Thymus (tissue), 11 donors: Measurements from ENCODE around the gene TFG. TPM values are rescaled to one million over a fixed set of nuclear protein-coding genes. Genes with fewer than 3 reads are reported as not detected.

ENCODE experiments used
- DNase-seq, 9 donors: peaks; one replicate each; pipeline ENCODE4 v3.0.0-alpha.2; 2013; ENCODE audit warnings: low spot score in 9 of 9, low read depth in 6 of 9, missing footprints in 1 of 9
- H3K27ac ChIP-seq, 2 donors: one replicate each; pipeline ENCODE4 v1.5.1; 2013; ENCODE audit warnings: control low read depth in 1 of 2, low read depth in 1 of 2, low read length in 1 of 2, mild to moderate bottlenecking in 1 of 2, moderate library complexity in 1 of 2
- H3K27me3 ChIP-seq, 2 donors: one replicate each; pipeline ENCODE4 v1.5.1; 2013; ENCODE audit warnings: low read length in 1 of 2; ENCODE audit not compliant: control insufficient read depth in 2 of 2, insufficient read depth in 1 of 2
- H3K36me3 ChIP-seq, 2 donors: one replicate each; pipeline ENCODE4 v1.5.1; 2013; ENCODE audit warnings: low read length in 1 of 2, mild to moderate bottlenecking in 1 of 2, moderate library complexity in 1 of 2; ENCODE audit not compliant: control insufficient read depth in 2 of 2, insufficient read depth in 2 of 2
- H3K4me1 ChIP-seq, 2 donors: one replicate each; pipeline ENCODE4 v1.5.1; 2013; ENCODE audit warnings: low read length in 2 of 2; ENCODE audit not compliant: control insufficient read depth in 2 of 2, insufficient read depth in 2 of 2
- H3K4me3 ChIP-seq, 2 donors: one replicate each; pipeline ENCODE4 v1.5.1; 2013; ENCODE audit warnings: low read length in 2 of 2, control low read depth in 1 of 2, mild to moderate bottlenecking in 1 of 2
- H3K9me3 ChIP-seq, 2 donors: one replicate each; pipeline ENCODE4 v1.5.1; 2013; ENCODE audit warnings: low read length in 1 of 2, mild to moderate bottlenecking in 1 of 2; ENCODE audit not compliant: control insufficient read depth in 2 of 2, insufficient read depth in 1 of 2
- WGBS: extraction: QIAGEN DNeasy Blood & Tissue Kit; methylation state at CpG from one replicate; pipeline ENCODE4 v1.1.7; 2013; 5-methylcytosine and 5-hydroxymethylcytosine counted together
- polyA plus RNA-seq: library from polyadenylated mRNA; stranded (reverse); fragments of 200-250 nt; gene quantifications from one replicate; pipeline ENCODE4 v1.2.3, GENCODE V29; 2013
- total RNA-seq: library from RNA; stranded (reverse); fragments of 120-200 nt; gene quantifications from one replicate; pipeline ENCODE4 v1.2.4, GENCODE V29; 2013
- donor health status: healthy.

Gene TFG
- total and polyA plus RNA-seq, 2 donors = 23.6 to 77.9 TPM

- H3K4me3 ChIP-seq = no peak overlapping the region
- no peaks in the 10 kb centered on the region for H3K27me3 ChIP-seq
- no peaks in the 10 kb centered on the region for H3K9me3 ChIP-seq
- H3K4me1 ChIP-seq = no peaks in the 10 kb centered on the region
- no peak overlapping the region for H3K27ac ChIP-seq
- no peak for DNase-seq
- peaks cover 0 to 21% of the 10 kb centered on the region in 2 donors for H3K36me3 ChIP-seq
- WGBS = 94% methylated on average over 2 of the region's 2 CpGs
Observed at GRCh38 chr3:100756441-100756840, 47.1 kb downstream of the TFG start.

- Histone ChIP-seq H3K4me1 (no peaks in the 10 kb centered on the region), H3K27me3 (no peaks in the 10 kb centered on the region), H3K36me3 (no peaks in the 10 kb centered on the region), H3K27ac (no peak overlapping the region), H3K9me3 (no peaks in the 10 kb centered on the region), H3K4me3 (no peak overlapping the region)
- 48% methylated on average over 3 of the region's 3 CpGs for WGBS
- no peak for DNase-seq
Observed at GRCh38 chr3:100759159-100759558, 49.9 kb downstream of the TFG start.

DNA sequence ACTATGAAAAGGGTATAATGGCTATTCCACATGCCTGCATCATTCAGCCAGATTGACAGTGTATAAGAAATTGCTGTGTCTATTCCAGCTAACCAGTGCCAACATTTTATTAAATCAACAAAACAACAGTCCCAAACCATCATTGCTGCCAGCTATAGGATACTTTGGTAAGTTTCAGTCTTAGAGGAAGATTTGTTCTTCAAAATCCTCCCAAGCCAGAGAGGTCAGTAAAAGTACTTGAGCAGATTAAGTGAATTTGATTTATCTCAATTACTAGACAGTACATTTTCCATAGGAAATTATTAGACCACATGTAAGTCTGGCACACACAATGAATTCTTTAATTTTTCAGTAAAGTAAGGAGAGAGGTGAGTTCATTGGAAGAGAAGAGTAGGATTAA lies 50.7 kb downstream of the TFG start:
- DNase-seq = no peak
- Histone ChIP-seq H3K9me3 (no peaks in the 10 kb centered on the region), H3K27me3 (no peaks in the 10 kb centered on the region), H3K4me1 (no peaks in the 10 kb centered on the region), H3K36me3 (no peaks in the 10 kb centered on the region), H3K27ac (no peak overlapping the region), H3K4me3 (no peak overlapping the region)

- Histone ChIP-seq H3K9me3 (no peaks in the 10 kb centered on the region), H3K27ac (no peak overlapping the region), H3K4me3 (no peak overlapping the region), H3K4me1 (no peaks in the 10 kb centered on the region), H3K27me3 (no peaks in the 10 kb centered on the region), H3K36me3 (no peaks in the 10 kb centered on the region)
- DNase-seq = no peak
- WGBS = 73% methylated on average over 4 of the region's 4 CpGs
Observed at GRCh38 chr3:100760377-100760776, 51.1 kb downstream of the TFG start.

- H3K27ac ChIP-seq = no peak overlapping the region
- H3K27me3 ChIP-seq = no peaks in the 10 kb centered on the region
- peak in 4 of 9 donors; percentile 2 to 29 (median 8) for DNase-seq
- no peaks in the 10 kb centered on the region for H3K36me3 ChIP-seq
- no peaks in the 10 kb centered on the region for H3K4me1 ChIP-seq
- H3K4me3 ChIP-seq = no peak overlapping the region
- WGBS = 81% methylated on average over 1 of the region's 1 CpG
- H3K9me3 ChIP-seq = no peaks in the 10 kb centered on the region
Observed at GRCh38 chr3:100761211-100761942, 52.1 kb downstream of the TFG start.

DNA sequence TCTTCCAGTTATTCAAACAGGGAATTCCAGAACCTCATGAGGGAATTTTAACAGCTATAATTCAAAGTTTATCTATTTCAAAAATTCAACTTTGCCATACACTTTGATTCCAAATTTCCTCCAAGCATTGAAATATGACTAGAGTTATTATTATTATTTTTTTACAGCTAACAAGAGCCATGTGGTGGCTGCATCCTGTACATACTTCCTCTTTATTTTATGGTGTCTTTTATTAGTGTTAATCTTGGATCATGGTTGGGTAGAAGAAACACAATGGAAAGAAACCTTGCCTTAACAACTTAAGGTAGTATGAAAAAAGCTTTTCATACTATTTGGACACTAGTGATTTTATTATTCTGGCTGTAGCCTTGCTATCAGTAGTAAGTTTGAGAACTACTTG lies 52.7 kb downstream of the TFG start:
- H3K4me3 ChIP-seq = no peak overlapping the region
- H3K9me3 ChIP-seq = no peaks in the 10 kb centered on the region
- no peak for DNase-seq
- no peaks in the 10 kb centered on the region for H3K36me3 ChIP-seq
- H3K4me1 ChIP-seq = no peaks in the 10 kb centered on the region
- H3K27ac ChIP-seq = no peak overlapping the region
- H3K27me3 ChIP-seq = no peaks in the 10 kb centered on the region

DNA sequence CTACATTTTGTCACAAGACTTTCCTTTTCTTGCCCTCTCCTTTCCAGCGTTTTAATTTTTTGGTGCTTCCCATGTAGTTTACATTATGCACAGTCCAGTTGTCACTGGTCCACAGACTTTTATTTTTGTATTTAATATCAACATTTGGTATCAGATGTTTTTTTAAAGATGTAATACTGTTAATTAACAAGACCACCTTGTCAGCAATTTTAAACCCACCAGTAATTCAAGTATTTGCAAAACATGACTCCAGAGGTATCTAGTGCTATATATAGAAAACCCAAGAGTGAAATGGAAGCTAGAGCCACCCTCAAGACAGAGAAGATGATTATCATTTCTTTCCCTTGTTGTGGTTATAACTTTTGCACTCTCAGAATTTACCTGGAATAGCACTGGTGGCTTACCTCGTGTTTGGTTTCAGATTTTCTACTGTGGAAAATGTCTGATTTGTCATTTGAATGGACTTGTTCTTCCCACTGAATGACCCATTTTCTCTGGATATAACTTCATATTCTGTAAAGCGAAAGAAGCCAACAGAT lies 56.2 kb downstream of the TFG start:
- H3K4me1 ChIP-seq = no peaks in the 10 kb centered on the region

DNA sequence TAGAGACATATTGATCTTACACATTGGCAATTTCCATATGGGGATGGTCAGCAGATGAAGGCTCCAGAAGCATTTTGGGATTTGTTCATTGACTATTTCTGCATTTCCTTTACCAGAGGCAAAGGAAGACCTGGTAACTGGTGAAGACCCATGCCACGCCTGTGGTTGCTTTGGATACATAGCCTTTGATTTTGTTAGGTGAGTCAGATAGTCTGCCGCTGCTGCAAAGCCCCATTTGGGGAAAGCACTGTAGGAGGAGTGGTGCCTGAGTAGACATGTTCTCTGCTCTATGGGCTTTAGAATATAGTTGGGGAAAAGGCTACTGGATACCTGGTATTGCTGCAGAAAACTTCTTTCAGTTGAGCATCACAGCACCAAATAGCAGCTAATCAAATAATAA lies 56.8 kb downstream of the TFG start:
- Histone ChIP-seq H3K4me1 (no peaks in the 10 kb centered on the region), H3K27me3 (no peaks in the 10 kb centered on the region), H3K36me3 (no peaks in the 10 kb centered on the region), H3K9me3 (no peaks in the 10 kb centered on the region), H3K4me3 (no peak overlapping the region), H3K27ac (no peak overlapping the region)
- no peak for DNase-seq
- WGBS = 94% methylated on average over 2 of the region's 2 CpGs

More for the DNA sequence above, 56.2 kb downstream of the TFG start:
- Histone ChIP-seq H3K4me3 (no peak overlapping the region), H3K27me3 (no peaks in the 10 kb centered on the region), H3K36me3 (no peaks in the 10 kb centered on the region), H3K9me3 (no peaks in the 10 kb centered on the region), H3K27ac (no peak overlapping the region)
- DNase-seq = no peak
- WGBS = 71% methylated on average over 3 of the region's 3 CpGs

DNA sequence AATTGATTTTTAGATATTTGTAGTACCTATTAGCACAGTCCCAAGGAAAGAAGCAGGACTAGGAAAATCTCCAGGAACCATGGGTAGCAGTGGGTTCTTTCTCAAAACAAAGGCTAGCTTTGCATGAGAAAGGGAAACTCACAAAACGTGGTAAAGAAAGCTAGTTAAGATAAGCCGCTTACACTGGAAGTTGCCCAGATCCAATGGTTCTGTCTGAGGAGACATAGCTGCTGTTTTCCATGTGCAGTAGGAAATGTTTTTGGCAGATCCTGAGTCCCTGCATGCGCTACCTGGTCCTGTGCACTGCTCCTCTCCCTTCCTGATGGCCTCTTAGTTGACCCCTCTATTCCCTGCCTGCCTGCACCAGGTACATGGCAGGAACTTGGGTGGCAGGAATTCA lies 60.4 kb downstream of the TFG start:
- Histone ChIP-seq H3K9me3 (no peaks in the 10 kb centered on the region), H3K4me3 (no peak overlapping the region), H3K4me1 (no peaks in the 10 kb centered on the region), H3K27ac (no peak overlapping the region), H3K27me3 (no peaks in the 10 kb centered on the region), H3K36me3 (no peaks in the 10 kb centered on the region)
- whole genome bisulfite sequencing = 98% methylated on average over 3 of the region's 3 CpGs
- no peak for DNase-seq
